ENCODE measurements around the gene NANOS2.
"Not testable (repeated sequence)": the region's sequence is repeated elsewhere in the genome, so short reads cannot be mapped to it uniquely, and the experiment has no call there.

Gene NANOS2

GRCh38 chr19:45876411-45877197 is 38.0 kb downstream of the NANOS2 start:
- no peak for DNase-seq (ENCODE audit: low spot score)

- DNase-seq (ENCODE audit: low spot score): no peak
These were observed 38.5 kb downstream of the NANOS2 start for GRCh38 chr19:45876161-45876410.

DNA sequence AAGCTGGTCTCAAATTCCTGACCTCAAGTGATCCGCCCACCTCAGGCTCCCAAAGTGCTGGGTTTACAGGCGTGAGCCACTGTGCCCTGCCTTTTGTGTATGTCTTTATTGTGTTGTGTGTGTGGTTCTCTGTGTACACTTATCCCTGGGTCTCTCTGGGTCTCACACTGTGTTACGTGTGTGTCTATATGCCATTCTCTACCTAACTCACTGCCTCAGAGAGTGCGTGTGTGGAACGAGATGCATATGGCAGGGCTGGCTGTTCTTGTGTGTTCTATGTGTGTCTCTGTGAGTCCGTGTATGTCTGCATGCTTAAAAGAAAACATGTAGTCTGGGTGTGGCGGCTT is 40.0 kb downstream of the NANOS2 start:
- DNase-seq (ENCODE audit: low spot score): no peak

- DNase-seq (ENCODE audit: low spot score): no peak
These were observed 41.3 kb downstream of the NANOS2 start for GRCh38 chr19:45873219-45873772.

DNA sequence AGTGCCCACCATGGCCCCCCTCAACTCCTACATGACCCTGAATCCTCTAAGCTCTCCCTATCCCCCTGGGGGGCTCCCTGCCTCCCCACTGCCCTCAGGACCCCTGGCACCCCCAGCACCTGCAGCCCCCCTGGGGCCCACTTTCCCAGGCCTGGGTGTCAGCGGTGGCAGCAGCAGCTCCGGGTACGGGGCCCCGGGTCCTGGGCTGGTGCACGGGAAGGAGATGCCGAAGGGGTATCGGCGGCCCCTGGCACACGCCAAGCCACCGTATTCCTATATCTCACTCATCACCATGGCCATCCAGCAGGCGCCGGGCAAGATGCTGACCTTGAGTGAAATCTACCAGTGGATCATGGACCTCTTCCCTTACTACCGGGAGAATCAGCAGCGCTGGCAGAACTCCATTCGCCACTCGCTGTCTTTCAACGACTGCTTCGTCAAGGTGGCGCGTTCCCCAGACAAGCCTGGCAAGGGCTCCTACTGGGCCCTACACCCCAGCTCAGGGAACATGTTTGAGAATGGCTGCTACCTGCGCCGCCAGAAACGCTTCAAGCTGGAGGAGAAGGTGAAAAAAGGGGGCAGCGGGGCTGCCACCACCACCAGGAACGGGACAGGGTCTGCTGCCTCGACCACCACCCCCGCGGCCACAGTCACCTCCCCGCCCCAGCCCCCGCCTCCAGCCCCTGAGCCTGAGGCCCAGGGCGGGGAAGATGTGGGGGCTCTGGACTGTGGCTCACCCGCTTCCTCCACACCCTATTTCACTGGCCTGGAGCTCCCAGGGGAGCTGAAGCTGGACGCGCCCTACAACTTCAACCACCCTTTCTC is 42.3 kb downstream of the NANOS2 start:
- DNase-seq (ENCODE audit: low spot score): no peak

- no peak for DNase-seq (ENCODE audit: low spot score)
These were observed 43.8 kb downstream of the NANOS2 start for GRCh38 chr19:45870798-45871197.

DNA sequence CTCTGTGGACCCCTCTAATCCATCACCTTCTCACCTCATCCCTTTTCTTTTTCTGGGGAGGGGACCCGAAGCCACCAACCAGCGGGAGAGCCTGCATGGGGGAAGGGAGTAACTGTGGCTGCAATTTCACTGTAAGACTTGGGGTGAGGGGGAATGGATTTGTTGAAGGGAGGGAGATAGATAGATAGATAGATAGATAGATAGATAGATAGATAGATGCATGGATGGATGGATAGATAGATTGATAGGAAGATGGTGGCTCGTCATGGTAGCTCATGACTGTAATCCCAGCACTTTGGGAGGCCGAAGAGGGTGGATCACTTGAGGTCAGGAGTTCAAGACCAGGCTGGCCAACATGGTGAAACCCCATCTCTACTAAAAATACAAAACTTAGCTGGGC is 47.3 kb downstream of the NANOS2 start:
- DNase-seq (ENCODE audit: low spot score): not testable (repeated sequence)

- DNase-seq (ENCODE audit: low spot score): no peak
These were observed 48.0 kb downstream of the NANOS2 start for GRCh38 chr19:45866400-45867176.

DNA sequence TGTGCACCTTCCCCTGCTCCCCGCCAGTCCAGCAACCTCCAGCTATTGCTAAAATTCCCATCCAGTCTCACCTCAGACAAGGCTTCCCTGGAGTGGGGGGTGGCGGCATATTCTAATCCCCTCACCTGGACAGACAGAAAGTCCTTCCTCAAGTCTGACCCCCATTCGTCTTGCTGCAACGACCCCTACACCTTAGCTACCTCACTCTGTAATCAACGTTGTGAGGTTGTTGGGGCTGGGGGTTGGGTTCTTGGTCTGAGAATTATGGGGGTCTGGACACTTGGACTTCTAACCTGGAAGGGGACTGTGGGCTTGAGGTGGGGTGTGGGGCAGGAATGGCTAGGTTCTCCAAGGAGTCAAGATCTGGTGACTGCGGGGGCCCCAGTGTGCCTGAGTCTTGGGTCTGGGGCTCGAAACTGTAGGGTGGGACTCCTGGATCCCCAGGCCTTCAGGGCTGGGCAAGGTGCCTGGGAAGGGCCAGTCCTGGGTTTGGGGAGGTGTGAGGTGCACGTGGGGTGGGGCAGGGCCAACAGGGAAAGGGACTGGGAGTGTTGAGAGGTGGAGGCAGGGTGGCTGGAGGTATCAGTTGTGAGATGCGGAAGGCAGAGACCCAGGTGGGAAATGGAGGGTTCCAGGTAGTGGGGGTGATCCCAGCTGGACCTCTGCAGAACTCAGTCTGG is 49.2 kb downstream of the NANOS2 start:
- DNase-seq (ENCODE audit: low spot score): no peak

GRCh38 chr19:45864629-45865082 is 49.9 kb downstream of the NANOS2 start:
- no peak for DNase-seq (ENCODE audit: low spot score)

DNA sequence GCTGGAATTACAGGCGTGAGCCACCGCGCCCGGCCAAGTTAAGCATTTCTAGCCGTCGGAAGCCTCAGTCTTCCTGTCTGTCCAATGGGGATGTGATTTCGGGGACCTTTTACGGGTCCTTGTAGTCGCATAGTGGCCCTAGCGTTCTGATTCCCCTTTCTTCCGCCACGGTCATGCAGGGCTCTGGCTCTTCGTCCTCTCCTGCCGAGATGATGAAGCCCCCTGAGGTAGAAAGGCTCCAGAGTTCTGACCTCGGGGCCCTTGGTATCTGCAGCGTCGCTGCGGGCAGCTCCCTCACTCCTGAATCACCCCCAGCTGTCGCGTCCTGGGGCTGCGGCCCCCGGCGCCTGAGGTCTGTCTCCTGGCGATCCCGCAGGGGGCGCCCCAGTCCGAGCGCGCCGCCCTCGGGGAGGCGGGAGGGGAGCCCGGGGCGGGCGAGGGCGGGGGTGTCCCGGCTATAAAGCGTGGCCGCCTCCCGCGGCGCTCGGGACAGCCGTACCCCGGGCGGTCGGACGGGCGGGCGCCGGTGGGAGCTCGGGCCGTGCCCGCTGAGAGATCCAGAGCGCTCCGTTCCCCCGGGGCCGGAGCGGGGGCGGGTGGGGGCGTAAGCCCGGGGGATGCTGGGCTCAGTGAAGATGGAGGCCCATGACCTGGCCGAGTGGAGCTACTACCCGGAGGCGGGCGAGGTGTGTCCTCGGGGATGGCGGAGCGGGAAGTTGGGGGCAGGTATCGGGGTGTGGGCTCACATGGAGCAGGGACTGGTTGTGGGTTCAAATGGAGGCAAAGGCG is 50.5 kb downstream of the NANOS2 start, which contains the start of gene FOXA3:
FOXA3 (plus strand) TSS at position 487 of the 789 bp plus-strand sequence; CDS start at position 618, 131 bp downstream.
- DNase-seq (ENCODE audit: low spot score): no peak

GRCh38 chr19:45863335-45863839 is 51.2 kb downstream of the NANOS2 start:
- no peak for DNase-seq (ENCODE audit: low spot score)

Measured in pons (tissue), 1 donor.